Measurements from ENCODE around the gene BBS9.
"Not testable (repeated sequence)": the region's sequence is repeated elsewhere in the genome, so short reads cannot be mapped to it uniquely, and the experiment has no call there.

BBS9 gene

DNA sequence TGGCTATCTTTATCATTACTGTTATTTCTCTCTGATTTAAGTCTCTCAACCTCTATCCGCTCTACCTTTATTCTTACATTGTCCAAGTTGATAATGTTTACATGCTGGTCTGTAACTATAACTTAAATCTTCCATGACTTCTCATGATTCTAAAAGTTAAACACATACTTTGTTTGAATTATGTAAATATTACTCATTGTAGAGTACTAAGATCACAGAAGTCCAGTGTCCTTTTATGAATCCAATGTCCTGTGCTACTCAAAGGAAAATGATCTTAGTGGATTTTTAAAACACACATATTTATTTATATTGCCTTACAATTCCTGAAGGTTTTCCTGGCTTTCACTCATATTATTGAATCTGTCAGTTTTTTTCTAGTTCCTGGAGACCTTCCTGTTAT is 70.9 kb downstream of the BBS9 start:
- DNase-seq, result no peak

DNA sequence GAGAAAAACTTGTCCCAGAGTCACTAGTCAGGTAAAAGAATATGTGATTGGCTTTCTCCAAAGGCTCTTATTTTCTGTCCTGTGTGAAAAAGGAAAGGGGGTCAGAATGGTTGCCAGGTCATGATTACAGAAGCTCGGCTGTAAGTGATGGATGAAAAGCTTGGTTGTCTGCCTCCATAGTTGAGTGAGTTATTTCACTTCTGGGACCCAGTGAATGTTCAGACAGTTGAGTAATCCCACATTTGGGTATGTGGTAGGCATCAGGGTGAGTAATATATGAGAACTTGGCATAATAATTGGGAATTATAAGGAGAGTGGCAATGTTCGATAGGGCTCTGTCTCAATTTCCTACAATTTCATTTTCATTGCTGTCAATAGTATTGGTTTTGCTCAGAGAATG is 72.5 kb downstream of the BBS9 start:
- no peak for DNase-seq

DNA sequence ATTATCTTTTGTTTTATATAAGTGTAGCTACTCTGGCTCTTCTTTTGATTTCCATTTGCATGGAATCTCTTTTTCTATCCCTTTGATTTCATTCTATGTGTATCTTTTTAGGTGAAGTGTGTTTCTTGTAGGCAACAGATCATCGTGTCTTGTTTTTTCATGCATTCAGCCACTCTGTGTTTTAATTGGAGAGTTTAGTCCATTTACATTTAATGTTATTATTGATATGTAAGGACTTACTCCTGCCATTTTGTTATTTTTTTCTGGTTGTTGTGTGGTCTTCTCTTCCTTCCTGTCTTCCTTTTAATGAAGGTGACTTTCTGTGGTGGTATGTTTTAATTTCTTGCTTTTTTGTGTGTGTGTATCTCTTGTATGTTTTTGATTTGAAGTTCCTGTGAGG is 81.6 kb downstream of the BBS9 start:
- DNase-seq, result no peak

DNA sequence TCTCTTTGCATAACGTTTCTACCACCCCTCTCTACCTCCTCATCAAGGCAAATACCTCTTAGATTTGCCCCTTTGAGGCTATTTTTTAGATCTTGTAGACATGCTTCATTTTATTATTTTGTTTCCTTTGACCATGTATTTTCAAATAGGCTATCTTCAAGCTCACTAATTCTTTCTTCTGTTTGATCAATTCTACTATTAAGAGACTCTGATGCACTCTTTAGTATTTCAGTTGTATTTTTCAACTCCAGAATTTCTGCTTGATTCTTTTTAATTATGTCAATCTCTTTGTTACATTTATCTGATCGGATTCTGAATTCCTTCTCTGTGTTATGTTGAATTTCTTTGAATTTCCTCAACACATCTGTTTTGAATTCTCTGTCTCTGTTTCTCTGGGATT is 82.8 kb downstream of the BBS9 start:
- DNase-seq, result no peak

DNA sequence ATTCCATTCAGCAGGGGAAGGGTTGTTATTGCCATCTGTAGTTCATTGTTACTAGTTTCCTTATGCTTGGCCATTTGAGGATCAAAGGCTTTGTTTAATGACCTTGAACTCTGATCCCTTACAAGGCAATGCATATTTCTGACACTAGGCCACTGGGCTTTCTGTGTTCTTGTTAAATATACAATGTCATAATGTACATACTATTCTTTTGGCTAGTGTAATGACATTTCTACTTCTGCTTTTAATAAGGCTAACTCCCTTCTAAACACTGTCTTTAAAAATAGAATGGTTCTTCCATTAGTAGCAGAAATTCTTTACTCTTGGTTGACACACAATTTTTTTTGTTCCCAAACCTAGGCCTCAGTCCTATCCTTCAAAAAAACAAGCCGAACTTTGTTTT is 86.6 kb downstream of the BBS9 start:
- DNase-seq, result no peak

DNA sequence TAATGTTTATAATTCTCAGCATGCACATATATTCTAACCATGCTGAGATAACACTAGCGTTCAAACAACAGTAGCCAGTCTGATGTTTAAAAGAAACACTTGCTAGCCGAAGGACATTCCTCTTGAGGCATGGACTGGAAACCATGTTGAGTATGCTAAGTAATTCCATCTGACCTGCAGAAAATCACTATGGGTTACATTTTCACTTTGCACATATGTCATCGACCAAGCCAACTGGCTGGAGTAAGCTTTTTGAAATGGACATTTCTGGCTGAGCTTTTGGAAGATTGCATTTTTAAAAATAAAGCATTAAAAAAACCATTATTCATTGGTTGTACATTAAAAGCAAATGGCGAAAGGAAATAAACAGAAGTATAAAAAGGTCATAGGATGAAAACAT is 88.2 kb downstream of the BBS9 start:
- DNase-seq, result no peak

DNA sequence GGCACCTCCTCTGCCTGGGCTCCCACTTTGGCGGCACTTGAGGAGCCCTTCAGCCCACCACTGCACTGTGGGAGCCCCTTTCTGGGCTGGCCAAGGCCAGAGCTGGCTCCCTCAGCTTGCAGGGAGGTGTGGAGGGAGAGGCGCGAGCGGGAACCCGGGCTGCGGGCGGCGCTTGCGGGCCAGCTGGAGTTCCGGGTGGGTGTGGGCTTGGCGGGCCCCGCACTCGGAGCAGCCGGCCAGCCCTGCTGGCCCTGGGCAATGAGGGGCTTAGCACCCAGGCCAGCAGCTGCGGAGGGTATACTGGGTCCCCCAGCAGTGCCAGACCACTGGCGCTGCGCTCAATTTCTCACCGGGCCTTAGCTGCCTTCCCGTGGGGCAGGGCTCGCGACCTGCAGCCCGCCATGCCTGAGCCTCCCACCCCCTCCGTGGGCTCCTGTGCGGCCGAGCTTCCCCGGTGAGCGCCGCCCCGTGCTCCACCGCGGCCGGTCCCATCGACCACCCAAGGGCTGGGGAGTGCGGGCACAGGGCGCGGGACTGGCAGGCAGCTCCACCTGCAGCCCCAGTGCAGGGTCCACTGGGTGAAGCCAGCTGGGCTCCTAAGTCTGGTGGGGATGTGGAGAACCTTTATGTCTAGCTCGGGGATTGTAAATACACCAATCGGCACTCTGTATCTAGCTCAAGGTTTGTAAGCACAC is 89.6 kb downstream of the BBS9 start:
- DNase-seq, result not testable (repeated sequence)

DNA sequence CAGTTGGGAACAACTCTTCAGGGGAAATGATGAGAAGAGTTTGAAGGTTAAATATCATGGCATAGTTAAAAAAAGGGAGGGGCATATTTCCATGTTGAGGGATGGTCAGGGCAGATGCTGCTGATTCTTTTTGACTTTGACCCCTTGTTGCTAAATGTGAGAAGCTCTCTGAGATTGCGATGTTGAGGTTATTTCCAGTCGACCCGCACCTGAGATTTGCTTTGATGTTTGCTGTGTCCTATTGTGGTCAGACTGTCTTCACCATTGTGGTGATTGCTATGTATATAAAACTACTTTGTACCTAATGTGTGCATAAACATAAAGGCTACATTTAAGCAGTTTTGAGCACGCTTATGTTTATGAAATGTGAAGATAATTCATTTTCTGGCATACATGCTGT is 90.9 kb downstream of the BBS9 start:
- no peak for DNase-seq

DNA sequence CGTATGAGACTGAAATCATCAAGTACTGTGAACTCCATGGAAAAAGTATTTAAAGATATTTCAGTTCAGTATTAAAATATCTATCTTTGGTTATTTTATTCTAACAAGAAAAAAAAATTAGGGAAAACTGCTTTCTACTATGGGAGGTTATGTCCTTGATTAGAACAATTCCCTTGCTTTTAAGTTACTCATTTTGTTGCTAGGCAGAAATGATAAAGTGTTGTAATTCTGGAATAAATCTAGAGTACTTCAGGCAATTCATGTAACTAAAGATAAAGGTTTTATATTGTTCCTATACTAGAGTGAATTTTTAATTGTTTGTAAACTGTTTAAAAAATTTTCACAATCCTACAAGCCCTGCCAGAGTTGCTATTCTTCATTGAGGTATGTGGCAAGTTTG is 92.0 kb downstream of the BBS9 start:
- DNase-seq, result no peak

DNA sequence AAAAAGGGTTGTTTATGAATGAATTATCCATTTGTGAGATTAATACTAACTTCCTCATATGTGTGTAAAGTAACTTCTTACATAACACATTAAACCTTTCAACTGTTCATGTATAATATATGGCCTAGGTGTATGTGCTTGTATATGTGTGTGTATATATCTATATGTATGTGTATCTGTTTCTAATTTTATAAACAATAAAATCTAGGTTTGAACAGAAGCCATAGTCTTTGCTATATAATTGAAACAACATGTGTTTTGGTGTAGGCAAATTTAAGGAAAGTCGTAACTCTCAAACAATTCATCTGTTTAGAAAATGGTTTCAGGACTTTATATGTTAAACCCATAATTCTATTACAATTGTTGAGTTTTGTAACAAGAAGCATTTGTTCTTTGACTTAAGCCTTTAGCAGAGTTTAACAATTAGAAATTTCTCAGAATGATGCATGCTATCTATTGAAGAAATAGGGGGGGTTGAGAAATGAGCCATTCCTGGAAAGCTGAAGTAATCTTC is 103.3 kb downstream of the BBS9 start:
- no peak for DNase-seq

DNA sequence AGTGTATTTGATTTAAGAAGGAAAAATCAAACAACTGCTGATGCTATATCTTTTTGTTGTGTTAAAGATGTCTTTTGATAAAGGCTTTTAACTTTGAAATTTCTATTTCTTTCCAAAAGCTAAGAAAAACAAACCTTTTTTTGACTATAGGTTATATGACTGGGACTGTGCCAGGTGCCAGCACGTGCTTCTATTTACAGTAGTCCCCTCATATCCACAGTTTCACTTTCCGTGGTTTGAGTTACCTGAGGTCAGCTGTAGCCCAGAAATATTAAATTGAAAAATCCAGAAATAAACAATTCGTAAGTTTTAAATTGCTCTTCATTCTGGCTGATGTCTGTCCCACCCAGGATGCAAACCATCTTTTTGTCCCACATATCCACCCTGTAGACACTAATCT is 104.3 kb downstream of the BBS9 start:
- no peak for DNase-seq

DNA sequence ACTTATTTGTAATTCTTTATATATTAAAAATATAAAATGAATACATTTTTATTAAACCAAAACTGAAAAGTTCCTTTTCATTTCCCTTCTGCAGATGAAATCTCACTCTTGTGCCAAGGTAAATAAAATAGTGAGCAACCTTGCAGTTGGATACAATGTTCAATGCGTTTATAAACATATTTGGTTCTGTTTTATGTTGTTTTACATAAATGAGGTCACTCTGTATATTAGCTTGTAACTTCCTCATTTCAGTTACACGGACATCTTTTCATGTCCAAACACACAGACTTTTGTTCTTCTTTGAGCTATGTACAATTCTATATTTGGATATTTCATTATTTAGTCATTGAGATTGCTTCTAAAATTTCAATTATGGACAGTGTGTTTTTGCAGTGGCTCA is 107.7 kb downstream of the BBS9 start:
- DNase-seq, result no peak

DNA sequence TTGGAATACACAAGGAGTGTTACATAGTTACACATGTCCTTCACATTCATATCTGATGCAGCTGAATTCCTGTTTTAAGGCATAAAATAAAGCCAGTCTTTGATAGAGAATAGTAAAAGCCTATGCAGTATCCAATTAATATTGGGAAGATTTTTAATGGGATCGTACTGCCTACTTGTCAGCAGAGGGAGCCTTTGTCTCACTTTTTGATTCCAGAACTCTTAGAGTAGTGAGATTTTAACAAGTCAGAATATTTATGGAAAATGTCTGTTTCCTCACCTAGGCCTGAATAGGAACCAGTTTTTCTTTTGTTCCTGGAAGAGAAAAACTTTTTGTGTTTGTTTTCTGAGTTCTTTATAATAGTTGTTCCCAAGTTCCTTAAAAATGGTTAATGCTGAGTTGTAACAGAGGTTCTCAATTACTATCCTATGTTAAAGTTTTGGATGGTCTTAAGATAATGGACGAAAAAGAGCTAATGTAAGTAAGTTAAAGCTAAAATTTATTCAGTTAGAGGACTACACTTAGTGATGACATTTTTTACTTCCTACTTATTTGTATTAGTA is 114.0 kb downstream of the BBS9 start:
- no peak for DNase-seq

DNA sequence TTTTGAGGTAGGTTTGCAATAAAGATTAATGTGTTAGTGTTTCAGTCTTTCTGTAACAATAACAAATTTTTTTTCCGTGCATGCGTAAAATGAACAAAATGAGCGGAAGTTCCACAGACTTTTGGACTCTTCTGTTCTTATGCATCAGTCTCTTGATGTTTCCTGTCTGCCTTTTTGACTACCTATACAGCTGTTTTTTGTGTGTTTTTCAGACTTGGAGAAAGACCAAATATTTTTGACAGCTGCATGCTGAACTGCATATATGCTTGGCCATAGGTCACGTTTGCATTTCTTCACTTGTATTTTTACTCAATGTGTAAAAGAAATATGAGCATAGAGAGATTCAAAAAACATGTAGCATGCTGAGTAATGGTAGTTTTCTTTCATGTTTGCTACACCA is 119.3 kb downstream of the BBS9 start:
- DNase-seq, result no peak

DNA sequence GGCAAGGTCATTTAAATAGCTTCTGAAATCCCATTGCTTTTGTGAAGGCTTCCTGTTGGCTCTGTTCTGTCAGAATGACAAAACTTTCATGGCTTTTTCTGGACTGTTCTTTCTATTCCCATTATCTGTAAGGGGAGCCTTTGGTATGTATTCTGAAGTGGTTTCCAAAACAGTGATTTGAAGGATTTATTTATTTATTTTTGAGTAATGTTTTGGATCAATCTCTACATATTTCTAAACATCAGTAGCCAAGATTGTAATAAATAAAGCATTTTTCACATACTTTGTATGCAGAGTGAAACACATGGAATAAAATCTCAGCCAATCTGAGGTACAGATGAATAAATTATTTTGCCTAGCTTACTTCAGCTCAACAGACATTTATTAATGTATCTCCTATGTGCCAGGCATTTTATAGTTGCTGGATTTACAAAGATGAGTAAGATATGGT is 121.1 kb downstream of the BBS9 start:
- no peak for DNase-seq

DNA sequence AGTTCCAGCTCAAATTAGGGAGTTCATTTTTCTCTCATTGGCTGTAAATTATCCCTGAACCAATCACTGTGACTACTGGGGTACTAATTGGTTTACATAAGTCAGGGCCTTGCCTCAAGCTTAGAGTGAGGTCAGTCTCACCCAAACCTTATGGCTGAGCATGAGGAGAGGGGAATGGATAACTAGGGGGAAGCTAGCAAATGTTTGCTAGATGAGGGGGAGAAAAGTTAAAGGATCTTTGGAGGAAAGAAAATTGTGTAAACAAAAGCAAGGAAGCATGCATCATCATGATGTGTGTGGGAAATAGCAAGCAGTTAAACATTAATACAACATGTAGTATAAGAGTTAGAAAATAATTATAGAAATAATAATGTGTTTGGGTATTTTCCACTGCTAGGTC is 121.9 kb downstream of the BBS9 start:
- DNase-seq, result no peak

DNA sequence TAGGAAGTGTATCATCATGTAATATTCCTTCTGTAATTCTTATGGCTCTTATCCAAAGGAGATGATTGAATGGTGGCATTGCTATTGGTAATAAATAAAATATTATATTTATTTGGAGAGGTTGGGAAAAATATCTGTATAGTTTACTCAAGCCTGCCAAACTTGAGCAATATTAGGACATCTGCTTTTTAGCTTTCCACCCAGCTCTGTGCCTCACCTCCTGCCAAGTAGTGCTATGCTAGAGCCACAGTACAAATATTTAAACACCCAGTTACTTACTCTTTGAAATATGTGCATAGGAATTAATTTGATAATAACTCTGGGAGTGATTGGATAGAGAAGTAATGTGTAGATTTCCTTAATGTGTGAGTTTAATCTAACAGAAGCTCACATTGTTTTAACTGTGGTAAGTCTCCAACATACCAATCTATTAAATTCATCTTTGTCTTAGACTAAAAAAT is 129.2 kb downstream of the BBS9 start:
- DNase-seq, result no peak

DNA sequence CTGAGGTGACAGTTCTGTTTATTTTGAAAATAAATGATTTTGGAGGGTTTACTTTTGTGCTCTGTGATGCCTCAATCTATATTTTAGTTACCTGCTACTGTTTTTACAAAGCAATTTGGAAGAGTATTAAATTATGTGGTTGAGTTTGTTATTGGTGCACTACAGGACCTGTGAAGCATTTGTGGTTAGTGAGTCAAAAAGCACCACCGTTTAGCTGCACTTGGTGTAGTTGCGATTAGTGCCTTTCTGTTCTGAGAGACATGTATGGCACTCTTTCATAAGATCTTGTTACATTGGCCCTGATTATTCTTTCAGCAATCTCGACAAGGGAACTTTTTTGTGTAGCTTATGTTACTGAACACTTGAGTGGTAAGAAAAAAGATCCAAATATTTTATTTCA is 132.2 kb downstream of the BBS9 start:
- DNase-seq, result no peak

DNA sequence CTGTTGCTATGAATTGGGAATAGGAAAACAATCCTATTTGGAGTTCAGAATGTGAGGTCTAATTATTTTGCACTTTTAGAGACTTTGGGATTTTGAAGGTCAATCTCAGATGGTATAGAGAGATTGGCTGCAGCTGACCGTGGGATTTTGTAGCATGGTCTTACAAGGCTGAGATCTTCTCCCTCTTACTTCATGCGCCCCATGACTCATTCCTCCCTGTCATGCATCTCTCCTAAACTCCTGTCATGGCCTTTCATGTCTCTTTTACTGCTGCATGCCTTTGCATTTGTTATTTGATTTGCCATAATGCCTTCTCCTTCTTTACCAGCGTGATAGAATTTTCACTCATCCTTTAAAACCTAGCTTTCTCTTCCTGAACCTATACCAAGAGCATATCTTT is 133.1 kb downstream of the BBS9 start:
- no peak for DNase-seq

DNA sequence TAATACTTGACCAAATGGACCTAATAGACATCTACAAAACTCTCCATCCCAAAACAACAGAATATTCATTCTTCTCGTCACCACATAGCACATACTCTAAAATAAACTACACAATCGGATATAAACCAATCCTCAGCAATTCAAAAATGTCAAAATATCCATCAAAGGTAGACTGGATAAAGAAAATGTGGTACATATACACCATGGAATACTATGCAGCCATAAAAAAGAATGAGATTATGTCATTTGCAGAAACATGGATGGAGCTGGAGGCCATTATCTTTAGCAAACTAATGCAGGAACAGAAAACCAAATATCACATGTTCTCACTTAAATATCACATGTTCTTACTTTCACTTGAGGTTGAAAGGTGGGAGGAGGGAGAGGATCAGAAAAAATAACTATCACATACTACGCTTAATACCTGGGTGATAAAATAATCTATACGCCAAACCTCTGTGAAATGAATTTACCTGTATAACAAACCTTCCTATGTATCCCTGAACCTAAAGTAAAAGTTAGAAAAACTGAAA is 142.5 kb downstream of the BBS9 start:
- not testable (repeated sequence) for DNase-seq

DNA sequence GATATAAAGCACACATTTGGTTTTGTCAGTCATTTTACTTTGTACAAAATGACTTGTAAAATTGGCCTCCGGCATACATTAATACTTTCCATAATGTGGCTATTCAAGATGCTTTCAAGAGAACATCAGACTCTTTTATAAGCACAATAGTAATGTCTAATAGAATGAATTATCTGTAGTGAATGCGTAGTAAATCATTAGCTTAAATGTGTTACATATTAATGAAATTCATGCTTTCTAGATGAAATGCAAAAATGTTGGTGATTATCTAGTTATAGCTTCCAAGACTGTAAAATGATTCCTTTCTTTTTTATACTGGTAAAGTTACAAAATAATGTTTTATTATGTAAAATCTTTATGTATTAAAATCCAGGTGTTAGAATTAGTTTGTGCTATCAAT is 144.0 kb downstream of the BBS9 start:
- no peak for DNase-seq

DNA sequence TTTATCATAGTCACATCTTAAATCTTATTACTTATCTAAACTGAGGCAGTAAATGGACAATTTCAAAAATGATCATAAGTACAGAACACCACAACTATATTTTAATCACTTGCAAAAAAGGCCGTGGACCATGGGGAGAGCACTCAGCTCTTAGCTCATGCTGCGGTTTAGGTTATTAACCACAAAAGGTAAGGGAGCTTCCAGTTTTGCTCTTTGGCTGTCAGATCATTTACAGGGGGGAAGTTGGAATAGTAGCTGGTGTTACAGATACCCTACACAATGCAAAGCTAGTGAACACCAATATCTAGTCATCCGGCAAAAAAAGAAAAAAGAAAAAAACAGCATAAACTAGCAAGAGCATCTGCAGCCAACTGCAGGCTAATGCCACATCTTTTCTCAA is 147.0 kb downstream of the BBS9 start:
- no peak for DNase-seq

DNA sequence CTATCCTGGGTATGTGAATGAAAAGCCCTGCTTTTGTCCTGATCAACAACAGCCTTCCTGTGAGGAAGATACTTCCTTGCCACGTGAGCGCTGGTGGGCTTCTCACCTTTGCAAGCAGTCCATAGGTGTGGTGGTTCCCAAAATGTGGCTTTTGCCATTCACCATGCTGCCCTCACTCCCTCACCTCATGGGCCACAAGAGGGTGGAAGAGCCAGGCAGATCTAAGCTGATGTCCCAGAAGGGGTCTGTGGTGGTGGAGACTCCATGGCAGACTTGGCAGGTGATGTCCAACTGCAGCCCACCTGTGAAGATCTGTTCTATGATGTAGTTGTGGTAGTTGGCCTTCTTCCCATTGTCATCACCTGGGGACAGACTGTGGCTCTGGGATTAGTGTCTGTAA is 147.4 kb downstream of the BBS9 start:
- no peak for DNase-seq

DNA sequence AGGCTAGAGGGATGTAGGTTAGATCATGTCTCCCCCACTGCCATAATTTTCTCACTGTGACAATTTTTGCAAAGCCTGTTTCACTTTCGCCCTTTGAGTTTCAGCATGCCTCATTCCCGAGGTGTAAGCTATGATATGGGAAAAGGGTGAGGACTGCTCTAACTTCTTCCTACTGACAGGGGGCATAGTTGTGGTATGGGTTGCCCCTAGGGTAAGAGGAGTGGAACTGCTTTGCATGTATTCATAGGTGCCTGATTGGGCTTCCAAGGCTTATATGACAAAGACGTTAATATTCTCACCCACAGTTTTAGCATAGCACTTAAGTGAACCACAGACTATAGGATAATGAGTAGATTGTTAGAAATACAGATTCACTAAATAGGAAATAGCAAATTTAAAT is 148.7 kb downstream of the BBS9 start:
- no peak for DNase-seq

DNA sequence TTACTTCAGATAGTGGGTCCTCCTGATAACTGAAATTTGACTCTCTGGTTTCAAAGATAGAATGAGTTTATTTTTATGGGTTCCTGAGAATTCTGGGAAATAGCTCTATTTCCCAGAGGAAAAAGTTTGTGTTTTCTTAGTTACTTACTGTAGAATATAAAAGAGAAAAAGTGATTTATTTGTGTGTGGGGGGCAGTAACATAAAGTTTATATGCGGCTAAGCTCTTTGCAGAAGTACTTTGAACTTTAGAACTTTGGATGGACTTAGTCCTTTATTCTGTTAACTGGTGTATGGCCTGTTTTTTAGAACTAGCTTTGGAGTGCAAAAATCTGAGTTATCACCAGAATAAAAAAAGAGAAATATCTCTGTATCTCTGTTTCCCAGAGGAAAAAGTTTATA is 157.1 kb downstream of the BBS9 start:
- DNase-seq, result no peak
